ENCODE results near the gene RPL4. TPM values are rescaled to one million over a fixed set of nuclear protein-coding genes. Genes with fewer than 3 reads are reported as not detected.

The RPL4 gene
- total RNA-seq, 1 experiment from 2014 or later = 2,320 TPM

DNA sequence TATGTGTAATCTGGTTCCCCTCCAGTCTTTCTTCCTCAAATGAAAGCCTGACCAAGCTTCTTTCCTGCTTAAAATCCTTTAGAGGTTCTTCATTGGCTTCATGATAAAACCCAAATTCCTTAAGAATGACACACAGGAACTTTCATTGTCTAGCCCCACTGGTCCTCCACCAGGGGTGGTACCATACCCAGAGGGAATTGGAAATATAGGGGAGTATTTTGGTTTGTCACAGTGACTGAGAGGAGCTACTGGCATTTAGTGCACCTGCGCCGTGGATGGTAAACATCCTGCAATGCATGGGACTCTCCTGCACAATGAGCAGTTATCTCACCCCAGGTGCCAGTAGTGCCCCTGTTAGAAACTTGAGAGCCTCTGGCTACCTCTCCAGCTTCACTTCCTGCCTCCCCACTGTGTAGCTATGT lies 11.3 kb upstream of the RPL4 start:
- no peaks in the 10 kb centered on the region for H3K27me3 ChIP-seq (ENCODE audit: insufficient read depth, low read depth)
- no peak overlapping the region for H3K4me2 ChIP-seq
- TF ChIP-seq, protein P1, sequence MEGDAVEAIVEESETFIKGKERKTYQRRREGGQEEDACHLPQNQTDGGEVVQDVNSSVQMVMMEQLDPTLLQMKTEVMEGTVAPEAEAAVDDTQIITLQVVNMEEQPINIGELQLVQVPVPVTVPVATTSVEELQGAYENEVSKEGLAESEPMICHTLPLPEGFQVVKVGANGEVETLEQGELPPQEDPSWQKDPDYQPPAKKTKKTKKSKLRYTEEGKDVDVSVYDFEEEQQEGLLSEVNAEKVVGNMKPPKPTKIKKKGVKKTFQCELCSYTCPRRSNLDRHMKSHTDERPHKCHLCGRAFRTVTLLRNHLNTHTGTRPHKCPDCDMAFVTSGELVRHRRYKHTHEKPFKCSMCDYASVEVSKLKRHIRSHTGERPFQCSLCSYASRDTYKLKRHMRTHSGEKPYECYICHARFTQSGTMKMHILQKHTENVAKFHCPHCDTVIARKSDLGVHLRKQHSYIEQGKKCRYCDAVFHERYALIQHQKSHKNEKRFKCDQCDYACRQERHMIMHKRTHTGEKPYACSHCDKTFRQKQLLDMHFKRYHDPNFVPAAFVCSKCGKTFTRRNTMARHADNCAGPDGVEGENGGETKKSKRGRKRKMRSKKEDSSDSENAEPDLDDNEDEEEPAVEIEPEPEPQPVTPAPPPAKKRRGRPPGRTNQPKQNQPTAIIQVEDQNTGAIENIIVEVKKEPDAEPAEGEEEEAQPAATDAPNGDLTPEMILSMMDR (conservative IDR thresholded peaks at IDR 0.05) = no peak
- no peak for TF ChIP-seq EZH2 (IDR thresholded peaks at IDR 0.05; ENCODE audit: low read depth)
- H3K79me2 ChIP-seq (ENCODE audit: low read depth) = no peaks in the 10 kb centered on the region
- H3K4me3 ChIP-seq = no peak overlapping the region
- no TSS peak for BruUV-seq (replicated peaks)
- peak overlapping the region; percentile 39 for H3K27ac ChIP-seq
- no peak overlapping the region for H2AFZ ChIP-seq
- no peaks in the 10 kb centered on the region for H4K20me1 ChIP-seq (ENCODE audit: insufficient read depth)
- DNase-seq = peak; percentile 56 to 58
- intact Hi-C loops (cut with micrococcal nuclease; ENCODE audit: unreplicated experiment) = no loop called here
- POLR2A ChIA-PET (ENCODE audit: unreplicated experiment) = interaction anchor here (0.6 to 1.0 kb wide), 3 partner anchors 10 to 647 kb away, joined by 3 to 8 read pairs (median 8); partner anchors contain the start of genes RAB11A, RPL4 and ZWILCH
- H3K36me3 ChIP-seq (ENCODE audit: low read depth) = no peaks in the 10 kb centered on the region
- no peaks in the 10 kb centered on the region for H3K9me3 ChIP-seq (ENCODE audit: insufficient read depth, low read depth)
- CTCF ChIA-PET = interaction anchor here (0.6 kb wide), 1 partner anchor 22 kb away, joined by 4 read pairs; no protein-coding TSS in a partner anchor
- peaks cover 12% of the 10 kb centered on the region for H3K4me1 ChIP-seq (replicated peaks; ENCODE audit: insufficient read depth)
- H3K9me2 ChIP-seq (ENCODE audit: insufficient read depth) = no peaks in the 10 kb centered on the region
- peaks cover 17% of the 10 kb centered on the region; the same call in 1 of the 2 replicates for H3F3A ChIP-seq (ENCODE audit: insufficient read depth, low read depth)

DNA sequence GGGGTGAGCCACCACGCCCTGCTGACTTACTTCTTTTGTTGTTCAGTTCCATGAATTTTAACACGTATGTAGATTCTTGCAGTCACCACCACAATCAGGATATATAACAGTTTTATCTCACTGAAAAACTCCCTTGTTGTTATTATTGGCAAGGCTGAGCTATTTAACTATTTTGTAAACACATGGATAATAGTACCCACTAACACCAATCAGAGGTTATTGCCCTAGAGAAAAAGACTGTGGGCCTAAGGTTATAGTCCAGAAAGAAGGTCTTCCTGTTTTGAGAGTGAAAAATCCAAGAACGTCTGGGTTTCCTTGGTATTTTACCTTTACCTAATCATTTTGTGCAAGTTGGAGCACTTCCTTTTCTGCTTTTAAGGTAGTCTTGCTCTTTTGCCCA lies 9.9 kb upstream of the RPL4 start:
- ChIA-PET POLR2A (ENCODE audit: unreplicated experiment) (no interaction called here), CTCF (no interaction called here)
- no peaks in the 10 kb centered on the region for H4K20me1 ChIP-seq (ENCODE audit: insufficient read depth)
- no peaks in the 10 kb centered on the region for H3K27me3 ChIP-seq (ENCODE audit: insufficient read depth, low read depth)
- H3K9me3 ChIP-seq (ENCODE audit: insufficient read depth, low read depth) = no peaks in the 10 kb centered on the region
- H3K79me2 ChIP-seq (ENCODE audit: low read depth) = no peaks in the 10 kb centered on the region
- TF ChIP-seq, protein P1 (conservative IDR thresholded peaks at IDR 0.05) = no peak
- TF ChIP-seq EZH2 (IDR thresholded peaks at IDR 0.05; ENCODE audit: low read depth) = no peak
- no peak overlapping the region for H3K27ac ChIP-seq
- peaks cover 12% of the 10 kb centered on the region for H3K4me1 ChIP-seq (replicated peaks; ENCODE audit: insufficient read depth)
- H2AFZ ChIP-seq = no peak overlapping the region
- no peak overlapping the region for H3K4me2 ChIP-seq
- H3K9me2 ChIP-seq (ENCODE audit: insufficient read depth) = no peaks in the 10 kb centered on the region
- no peak for DNase-seq
- intact Hi-C loops (cut with micrococcal nuclease; ENCODE audit: unreplicated experiment) = no loop called here
- no peak overlapping the region for H3K4me3 ChIP-seq
- H3F3A ChIP-seq (ENCODE audit: insufficient read depth, low read depth) = peaks cover 17% of the 10 kb centered on the region; the same call in 1 of the 2 replicates
- BruUV-seq (replicated peaks) = no TSS peak
- no peaks in the 10 kb centered on the region for H3K36me3 ChIP-seq (ENCODE audit: low read depth)

DNA sequence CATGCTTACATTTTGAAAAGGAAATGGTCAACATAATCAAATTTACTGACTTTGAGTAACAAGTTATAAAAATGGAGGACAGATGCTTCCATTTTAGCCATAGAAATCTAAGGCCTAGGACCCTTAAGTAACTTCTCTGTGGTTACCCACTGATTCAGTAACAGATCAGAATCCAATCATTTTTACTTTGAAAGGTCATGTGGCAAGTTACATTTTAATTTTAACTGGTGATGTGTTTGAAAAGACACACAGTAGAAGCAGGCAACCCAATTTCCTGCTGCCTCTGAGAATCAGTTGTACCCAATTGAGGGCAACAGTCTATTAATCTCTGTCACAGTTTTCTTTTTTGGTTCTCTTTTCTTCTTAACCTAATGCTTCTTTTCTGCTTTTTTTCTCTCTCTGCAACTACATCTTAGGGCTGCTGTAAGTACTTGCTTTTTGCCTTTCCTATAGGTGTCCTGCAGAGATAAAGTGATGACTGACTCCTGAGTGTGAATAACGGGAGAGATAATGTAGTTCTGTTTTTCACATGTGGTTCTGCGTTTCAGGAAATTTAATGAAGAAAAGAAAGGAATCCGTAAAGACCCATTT lies 3.7 kb upstream of the RPL4 start:
- Histone ChIP-seq H3K4me2 (no peak overlapping the region), H4K20me1 (ENCODE audit: insufficient read depth) (peaks cover 4% of the 10 kb centered on the region; the same call in 1 of the 2 replicates), H3K27me3 (ENCODE audit: insufficient read depth, low read depth) (no peaks in the 10 kb centered on the region), H3K27ac (no peak overlapping the region), H3K4me3 (no peak overlapping the region), H2AFZ (no peak overlapping the region), H3K79me2 (ENCODE audit: low read depth) (peaks cover 37% of the 10 kb centered on the region), H3K9me2 (ENCODE audit: insufficient read depth) (no peaks in the 10 kb centered on the region), H3K9me3 (ENCODE audit: insufficient read depth, low read depth) (no peaks in the 10 kb centered on the region), H3F3A (ENCODE audit: insufficient read depth, low read depth) (peaks cover 15% of the 10 kb centered on the region; the same call in 1 of the 2 replicates), H3K4me1 (replicated peaks; ENCODE audit: insufficient read depth) (no peaks in the 10 kb centered on the region), H3K36me3 (ENCODE audit: low read depth) (peaks cover 8% of the 10 kb centered on the region; the same call in 1 of the 2 replicates)
- intact Hi-C loops (cut with micrococcal nuclease; ENCODE audit: unreplicated experiment) = loop anchor here (5.0 to 10.0 kb wide), 3 partner anchors 259 to 604 kb away; no protein-coding TSS in a partner anchor
- ChIA-PET POLR2A (ENCODE audit: unreplicated experiment) (no interaction called here), CTCF (no interaction called here)
- no peak for TF ChIP-seq EZH2 (IDR thresholded peaks at IDR 0.05; ENCODE audit: low read depth)
- TF ChIP-seq, protein P1 (conservative IDR thresholded peaks at IDR 0.05) = no peak
- DNase-seq = no peak
- no TSS peak for BruUV-seq (replicated peaks)
